ENCODE measurements around the gene FGD5.

- TF ChIP-seq CTCF (IDR thresholded peaks at IDR 0.05) (no peak), POLR2A (IDR thresholded peaks at IDR 0.05) (no peak)
These were observed 52.9 kb downstream of the FGD5 start for GRCh38 chr3:14871456-14872200.

Data from esophagus squamous epithelium (tissue), 4 donors.